ENCODE results near the gene RAB3D. TPM values are rescaled to one million over a fixed set of nuclear protein-coding genes. Genes with fewer than 3 reads are reported as not detected.
"Not testable (repeated sequence)": the region's sequence is repeated elsewhere in the genome, so short reads cannot be mapped to it uniquely, and the experiment has no call there.

Gene RAB3D
- total RNA-seq, 2 donors from 2014 or later, result 47.7 to 54.0 TPM

GRCh38 chr19:11346104-11346940 lies 6.9 kb upstream of the RAB3D start, which contains the start of the genes CCDC159 and TMEM205:
CCDC159 (plus strand) TSS chr19:11346519; CDS start chr19:11346607, 88 bp downstream.
TMEM205 (minus strand) TSS chr19:11346268; CDS start chr19:11345619, 649 bp downstream.
- no peaks in the 10 kb centered on the region for H3K4me1 ChIP-seq
- no peaks in the 10 kb centered on the region for H3K9me3 ChIP-seq
- peak within 1 kb of the TSS; percentile 83 for H3K27ac ChIP-seq
- H3K4me3 ChIP-seq, result peak within 1 kb of the TSS; percentile 73
- H3K36me3 ChIP-seq, result no peaks in the 10 kb centered on the region
- intact Hi-C loops (cut with DNase I), result no loop called here
- H3K27me3 ChIP-seq, result no peaks in the 10 kb centered on the region
- peak; percentile 99 for DNase-seq
- TF ChIP-seq CTCF (IDR thresholded peaks at IDR 0.05), result no peak
- peak within 1 kb of the TSS; percentile 75 to 76 for H3K9ac ChIP-seq (ENCODE audit: low read depth in 2 of 2, low read length in 2 of 2)

GRCh38 chr19:11345122-11345803 lies 5.8 kb upstream of the RAB3D start:
- no peaks in the 10 kb centered on the region for H3K27me3 ChIP-seq
- peak overlapping the region; percentile 83 for H3K27ac ChIP-seq
- DNase-seq, result peak; percentile 40
- no peaks in the 10 kb centered on the region for H3K4me1 ChIP-seq
- no peak for TF ChIP-seq CTCF (IDR thresholded peaks at IDR 0.05)
- no peaks in the 10 kb centered on the region for H3K36me3 ChIP-seq
- peak overlapping the region; percentile 58 to 76 for H3K9ac ChIP-seq (ENCODE audit: low read depth in 2 of 2, low read length in 2 of 2)
- intact Hi-C loops (cut with DNase I), result no loop called here
- H3K4me3 ChIP-seq, result peak overlapping the region; percentile 73
- H3K9me3 ChIP-seq, result no peaks in the 10 kb centered on the region

GRCh38 chr19:11342429-11342828 lies 3.0 kb upstream of the RAB3D start:
- Histone ChIP-seq H3K9ac (ENCODE audit: low read depth in 2 of 2, low read length in 2 of 2) (no peak overlapping the region), H3K27ac (no peak overlapping the region), H3K9me3 (no peaks in the 10 kb centered on the region), H3K4me3 (no peak overlapping the region), H3K27me3 (no peaks in the 10 kb centered on the region), H3K4me1 (peaks cover 6% of the 10 kb centered on the region), H3K36me3 (no peaks in the 10 kb centered on the region)
- DNase-seq, result no peak
- TF ChIP-seq CTCF (IDR thresholded peaks at IDR 0.05), result no peak
- intact Hi-C loops (cut with DNase I), result no loop called here

GRCh38 chr19:11340099-11340467 lies 626 bp upstream of the RAB3D start:
- DNase-seq; H3K4me3 ChIP-seq; H3K27me3 ChIP-seq; H3K4me1 ChIP-seq; H3K36me3 ChIP-seq; intact Hi-C loops (cut with DNase I); H3K9me3 ChIP-seq: not testable (repeated sequence)
- Histone ChIP-seq H3K9ac (ENCODE audit: low read depth in 2 of 2, low read length in 2 of 2) (peak overlapping the region; percentile 47 to 79), H3K27ac (peak overlapping the region; percentile 15)

- no peaks in the 10 kb centered on the region for H3K9me3 ChIP-seq
- peak overlapping the region; percentile 60 for H3K27ac ChIP-seq
- H3K4me1 ChIP-seq, result peaks cover 6% of the 10 kb centered on the region
- H3K36me3 ChIP-seq, result no peaks in the 10 kb centered on the region
- no peak for TF ChIP-seq CTCF (IDR thresholded peaks at IDR 0.05)
- H3K9ac ChIP-seq (ENCODE audit: low read depth in 2 of 2, low read length in 2 of 2), result peak overlapping the region; percentile 75 to 79
- intact Hi-C loops (cut with DNase I), result no loop called here
- peak overlapping the region; percentile 65 for H3K4me3 ChIP-seq
- H3K27me3 ChIP-seq, result no peaks in the 10 kb centered on the region
- peak; percentile 51 for DNase-seq
Measured at GRCh38 chr19:11338569-11339253, 746 bp downstream of the RAB3D start.
